GM10847 (cell line): Measurements from ENCODE around the gene LALBA.

Experiments
- POLR2A ChIP-seq: IDR thresholded peaks from 2 replicates; pipeline ENCODE4 v1.6.1; 2011; ENCODE audit not compliant: insufficient read length; ENCODE audit errors: extremely low read depth

The LALBA gene

DNA sequence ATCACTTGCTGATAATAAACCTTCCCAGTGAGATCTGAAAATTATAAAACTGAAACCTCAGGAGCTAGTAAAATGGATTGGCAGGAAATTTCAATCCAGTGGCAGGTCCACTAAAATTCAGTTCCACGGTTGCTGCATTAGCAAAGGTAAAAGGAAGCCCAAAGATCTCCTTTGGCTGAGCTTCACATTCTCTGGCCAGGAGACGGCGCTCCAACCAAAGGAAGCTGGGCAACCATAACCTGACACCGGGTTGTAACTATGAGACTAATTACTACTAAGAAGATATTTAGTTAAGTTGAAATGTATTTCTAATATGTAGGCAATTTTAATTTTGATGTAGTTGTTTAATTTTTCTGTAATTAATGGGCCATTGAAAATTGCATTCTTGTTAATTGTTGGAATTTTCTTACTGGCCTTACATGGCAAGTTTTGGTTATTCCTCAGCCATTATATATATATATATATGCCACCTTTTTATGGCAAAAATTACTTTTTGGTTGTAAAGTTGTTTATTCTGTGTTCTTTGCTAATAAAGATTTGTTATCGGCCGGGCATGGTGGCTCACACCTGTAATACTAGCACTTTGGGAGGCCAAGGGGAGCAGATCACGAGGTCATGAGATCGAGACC lies 27.4 kb downstream of the LALBA start:
- TF ChIP-seq POLR2A, result no peak

- TF ChIP-seq POLR2A, result no peak
Measured at GRCh38 chr12:48536602-48537001, 33.2 kb downstream of the LALBA start.

DNA sequence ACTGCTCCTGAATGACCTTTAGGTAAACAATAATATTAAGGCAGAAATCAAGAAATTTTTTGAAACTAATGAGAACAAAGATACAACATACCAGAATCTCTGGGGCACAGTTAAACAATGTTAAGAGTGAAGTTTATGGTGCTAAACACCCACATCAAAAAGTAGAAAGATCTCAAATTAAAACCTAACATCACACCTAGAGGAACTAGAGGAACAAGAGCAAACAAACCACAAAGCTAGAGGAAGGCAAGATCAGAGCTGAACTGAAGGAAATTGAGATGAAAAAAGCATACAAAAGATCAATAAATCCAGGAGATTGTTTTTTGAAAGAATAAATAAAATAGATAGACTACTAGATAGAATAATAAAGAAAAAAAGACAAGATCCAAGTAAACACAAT lies 37.2 kb downstream of the LALBA start:
- no peak for TF ChIP-seq POLR2A

DNA sequence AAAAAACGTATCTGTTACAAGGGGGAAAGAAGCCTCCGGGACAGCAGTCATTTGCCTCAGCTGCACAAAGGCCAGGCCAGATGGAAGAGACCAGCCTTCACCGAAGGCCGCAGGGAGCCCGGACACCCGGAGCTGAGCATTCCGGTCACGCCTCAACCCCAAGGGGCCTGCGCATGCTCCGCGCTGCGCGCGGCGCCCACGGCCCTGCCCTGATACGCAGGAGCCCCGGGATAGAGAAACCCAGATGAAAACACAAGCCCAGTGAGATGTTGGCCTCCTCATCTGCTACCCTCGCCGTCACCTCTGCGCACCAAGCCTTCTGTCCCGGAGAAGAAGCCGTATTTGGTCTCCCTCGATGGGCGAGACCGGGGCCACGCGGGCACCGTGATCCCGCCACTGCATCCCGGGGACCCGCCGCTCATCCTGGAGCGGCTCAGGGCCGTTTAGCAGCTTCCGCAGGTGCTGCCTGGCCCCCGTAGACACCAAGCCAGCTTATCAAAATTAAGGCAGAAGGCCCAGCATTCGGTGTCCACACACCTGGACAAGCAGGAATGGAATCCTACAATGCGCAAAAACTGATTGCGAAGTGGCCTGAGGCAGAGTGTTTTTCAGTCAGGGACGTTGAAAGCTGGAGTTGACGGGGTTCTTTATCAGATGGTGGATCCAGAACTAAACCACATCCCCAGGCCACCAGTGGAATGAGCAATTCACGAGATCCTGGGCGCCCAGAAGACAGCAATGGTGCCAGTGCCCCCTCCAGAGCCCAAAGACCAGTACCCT lies 41.8 kb downstream of the LALBA start:
- no peak for TF ChIP-seq POLR2A

GRCh38 chr12:48525332-48525731 lies 44.5 kb downstream of the LALBA start, which contains the start of gene OR8S1:
TSS of gene OR8S1 (plus strand) at chr12:48525632. CDS start at chr12:48525632, 0 bp downstream.
- TF ChIP-seq POLR2A, result no peak
